CD4-positive, alpha-beta memory T cell (primary cell): Measurements from ENCODE around the gene SSTR1. TPM values are rescaled to one million over a fixed set of nuclear protein-coding genes. Genes with fewer than 3 reads are reported as not detected.

ENCODE experiments used
- CTCF ChIA-PET: fragments of 350-600 bp; sonication (Branson Sonifier 250); formaldehyde crosslinking; loops from one replicate; lab custom pipeline; 2021; ENCODE audit warnings: inconsistent platforms; ENCODE audit not compliant: partially characterized antibody; lab: Charles Lee
- POLR2A ChIA-PET: fragments of 350-600 bp; sonication (Branson Sonifier 250); formaldehyde crosslinking; loops from one replicate; lab custom pipeline; 2021; ENCODE audit not compliant: partially characterized antibody; lab: Charles Lee
- DNase-seq, 5 donors: peaks; one replicate each; pipeline versions ENCODE4 v3.0.0 to v3.0.0-alpha.2; 2020 to 2022; ENCODE audit warnings: mixed read lengths in 1 of 5
- H3K27ac ChIP-seq: one replicate; pipeline ENCODE4 v1.7.0; 2013; ENCODE audit warnings: low read depth, low read length
- H3K27me3 ChIP-seq: 2 replicates; pipeline ENCODE4 v1.7.0; 2013; ENCODE audit warnings: mild to moderate bottlenecking, low read length, moderate library complexity; ENCODE audit not compliant: insufficient read depth
- H3K36me3 ChIP-seq: 2 replicates; pipeline ENCODE4 v1.7.0; 2013; ENCODE audit warnings: mild to moderate bottlenecking, low read length, moderate library complexity; ENCODE audit not compliant: insufficient read depth
- H3K4me1 ChIP-seq: 2 replicates; pipeline ENCODE4 v1.7.0; 2013; ENCODE audit warnings: mild to moderate bottlenecking, low read length, moderate library complexity; ENCODE audit not compliant: insufficient read depth
- H3K4me3 ChIP-seq, 2 donors: one replicate each; pipeline ENCODE4 v1.7.0; 2013; ENCODE audit warnings: low read length in 2 of 2, mild to moderate bottlenecking in 1 of 2
- H3K9me3 ChIP-seq, 2 donors: one replicate each; pipeline ENCODE4 v1.7.0; 2013; ENCODE audit warnings: low read length in 2 of 2, control low read depth in 1 of 2; ENCODE audit not compliant: control insufficient read depth in 1 of 2
- H3K27ac Mint-ChIP-seq, 7 donors: one replicate each; pipeline ENCODE4 v1.8.0; 2020 to 2021; ENCODE audit warnings: mixed read lengths in 7 of 7, mild to moderate bottlenecking in 6 of 7, inconsistent platforms in 3 of 7, moderate library complexity in 3 of 7
- H3K27me3 Mint-ChIP-seq, 2 donors: one replicate each; pipeline ENCODE4 v1.8.0; 2020 to 2021; ENCODE audit warnings: mixed read lengths in 2 of 2
- H3K36me3 Mint-ChIP-seq, 2 donors: one replicate each; pipeline ENCODE4 v1.8.0; 2020 to 2021; ENCODE audit warnings: mixed read lengths in 2 of 2, inconsistent platforms in 1 of 2, mild to moderate bottlenecking in 1 of 2
- H3K4me1 Mint-ChIP-seq, 4 donors: one replicate each; pipeline ENCODE4 v1.8.0; 2020 to 2021; ENCODE audit warnings: mixed read lengths in 4 of 4, mild to moderate bottlenecking in 1 of 4
- H3K4me3 Mint-ChIP-seq, 8 donors: one replicate each; pipeline ENCODE4 v1.8.0; 2020 to 2021; ENCODE audit warnings: mixed read lengths in 8 of 8, mild to moderate bottlenecking in 7 of 8, moderate library complexity in 6 of 8, inconsistent platforms in 3 of 8
- H3K9me3 Mint-ChIP-seq, 8 donors: one replicate each; pipeline ENCODE4 v1.8.0; 2020 to 2021; ENCODE audit warnings: mixed read lengths in 8 of 8, mild to moderate bottlenecking in 5 of 8, inconsistent platforms in 3 of 8, moderate library complexity in 1 of 8
- intact Hi-C: fragments of 100-400 bp; cut with micrococcal nuclease; formaldehyde crosslinking; loops from one replicate; pipeline ENCODE4 v1.15.1; 2023
- polyA plus RNA-seq, 2 donors: library from polyadenylated mRNA; unstranded; fragments of 300-500 nt; fragmentation: Illumina TruSeq; gene quantifications; one replicate each; pipeline ENCODE4 v1.2.3, GENCODE V29; 2021
- total RNA-seq, 2 experiments: library from RNA; stranded (reverse); gene quantifications; one replicate each; pipeline ENCODE4 v1.2.3, GENCODE V29; 2021

SSTR1 gene
- total and polyA plus RNA-seq, 4 experiments from 2014 or later: not detected

- H3K36me3 Mint-ChIP-seq: no peaks in the 10 kb centered on the region
- Histone ChIP-seq H3K36me3 (no peaks in the 10 kb centered on the region), H3K9me3 (no peaks in the 10 kb centered on the region), H3K27ac (no peak overlapping the region), H3K4me3 (no peak overlapping the region), H3K4me1 (peaks cover 10% of the 10 kb centered on the region), H3K27me3 (peaks cover 4% of the 10 kb centered on the region)
- peaks cover 43 to 46% of the 10 kb centered on the region in 2 donors for H3K27me3 Mint-ChIP-seq
- DNase-seq: no peak
- peak overlapping the region in 4 of 8 donors; percentile 1 to 81 (median 4) for H3K4me3 Mint-ChIP-seq
- peaks cover 22 to 41% (median 25%) of the 10 kb centered on the region in 4 donors for H3K4me1 Mint-ChIP-seq
- POLR2A ChIA-PET: no interaction called here
- CTCF ChIA-PET: no interaction called here
- H3K27ac Mint-ChIP-seq: no peak overlapping the region
- intact Hi-C loops: no loop called here
- peaks cover 0 to 10% (median 4%) of the 10 kb centered on the region in 8 donors for H3K9me3 Mint-ChIP-seq
These were observed 348 bp upstream of the SSTR1 start for GRCh38 chr14:38207377-38207735.

GRCh38 chr14:38208618-38209562, 1.2 kb downstream of the SSTR1 start:
- ChIA-PET CTCF (no interaction called here), POLR2A (no interaction called here)
- Mint-ChIP-seq H3K27me3 (peaks cover 50 to 54% of the 10 kb centered on the region in 2 donors), H3K27ac (peak overlapping the region in 1 of 7 donors; percentile 16), H3K4me3 (peak overlapping the region; percentile 40 to 81 (median 70)), H3K9me3 (peaks cover 0 to 10% (median 4%) of the 10 kb centered on the region in 8 donors), H3K36me3 (no peaks in the 10 kb centered on the region), H3K4me1 (peaks cover 22 to 41% (median 25%) of the 10 kb centered on the region in 4 donors)
- H3K9me3 ChIP-seq: no peaks in the 10 kb centered on the region
- H3K27me3 ChIP-seq: peaks cover 4% of the 10 kb centered on the region
- peaks cover 10% of the 10 kb centered on the region for H3K4me1 ChIP-seq
- intact Hi-C loops: no loop called here
- no peak for DNase-seq
- no peaks in the 10 kb centered on the region for H3K36me3 ChIP-seq
- H3K27ac ChIP-seq: no peak overlapping the region
- no peak overlapping the region for H3K4me3 ChIP-seq

- intact Hi-C loops: no loop called here
- Histone ChIP-seq H3K4me1 (peaks cover 10% of the 10 kb centered on the region), H3K9me3 (no peaks in the 10 kb centered on the region), H3K36me3 (no peaks in the 10 kb centered on the region), H3K27me3 (peaks cover 4% of the 10 kb centered on the region), H3K27ac (no peak overlapping the region), H3K4me3 (no peak overlapping the region)
- ChIA-PET POLR2A (no interaction called here), CTCF (no interaction called here)
- peaks cover 50 to 55% of the 10 kb centered on the region in 2 donors for H3K27me3 Mint-ChIP-seq
- no peaks in the 10 kb centered on the region for H3K36me3 Mint-ChIP-seq
- peak overlapping the region in 5 of 8 donors; percentile 26 to 74 (median 67) for H3K4me3 Mint-ChIP-seq
- H3K4me1 Mint-ChIP-seq: peaks cover 22 to 41% (median 25%) of the 10 kb centered on the region in 4 donors
- peaks cover 0 to 10% (median 4%) of the 10 kb centered on the region in 8 donors for H3K9me3 Mint-ChIP-seq
- no peak overlapping the region for H3K27ac Mint-ChIP-seq
- DNase-seq: no peak
These were observed 2.2 kb downstream of the SSTR1 start for GRCh38 chr14:38209572-38210557.

- DNase-seq: no peak
- H3K4me3 ChIP-seq: no peak overlapping the region
- H3K36me3 ChIP-seq: no peaks in the 10 kb centered on the region
- no peaks in the 10 kb centered on the region for H3K9me3 ChIP-seq
- intact Hi-C loops: no loop called here
- peaks cover 49 to 55% of the 10 kb centered on the region in 2 donors for H3K27me3 Mint-ChIP-seq
- H3K27me3 ChIP-seq: peaks cover 4% of the 10 kb centered on the region
- no peak overlapping the region for H3K27ac ChIP-seq
- H3K4me1 Mint-ChIP-seq: peaks cover 22 to 41% (median 25%) of the 10 kb centered on the region in 4 donors
- H3K9me3 Mint-ChIP-seq: peaks cover 0 to 10% (median 4%) of the 10 kb centered on the region in 8 donors
- H3K27ac Mint-ChIP-seq: no peak overlapping the region
- H3K4me3 Mint-ChIP-seq: peak overlapping the region in 5 of 8 donors; percentile 26 to 74 (median 70)
- no peaks in the 10 kb centered on the region for H3K36me3 Mint-ChIP-seq
- ChIA-PET POLR2A (no interaction called here), CTCF (no interaction called here)
- peaks cover 10% of the 10 kb centered on the region for H3K4me1 ChIP-seq
These were observed 3.0 kb downstream of the SSTR1 start for GRCh38 chr14:38210587-38211216.

- H3K4me3 Mint-ChIP-seq: peak overlapping the region in 4 of 8 donors; percentile 26 to 70 (median 38)
- DNase-seq: no peak
- peaks cover 22 to 41% (median 25%) of the 10 kb centered on the region in 4 donors for H3K4me1 Mint-ChIP-seq
- peaks cover 10% of the 10 kb centered on the region for H3K4me1 ChIP-seq
- no peak overlapping the region for H3K27ac ChIP-seq
- H3K27ac Mint-ChIP-seq: no peak overlapping the region
- no peak overlapping the region for H3K4me3 ChIP-seq
- POLR2A ChIA-PET: no interaction called here
- H3K36me3 ChIP-seq: no peaks in the 10 kb centered on the region
- intact Hi-C loops: no loop called here
- H3K36me3 Mint-ChIP-seq: no peaks in the 10 kb centered on the region
- CTCF ChIA-PET: no interaction called here
- peaks cover 0 to 8% (median 3%) of the 10 kb centered on the region in 8 donors for H3K9me3 Mint-ChIP-seq
- H3K27me3 Mint-ChIP-seq: peaks cover 49 to 51% of the 10 kb centered on the region in 2 donors
- H3K9me3 ChIP-seq: no peaks in the 10 kb centered on the region
- H3K27me3 ChIP-seq: peaks cover 4% of the 10 kb centered on the region
These were observed 3.6 kb downstream of the SSTR1 start for GRCh38 chr14:38211255-38211735.

GRCh38 chr14:38212111-38212510, 4.4 kb downstream of the SSTR1 start:
- Mint-ChIP-seq H3K27ac (no peak overlapping the region), H3K4me3 (peak overlapping the region in 3 of 8 donors; percentile 7 to 31 (median 16)), H3K36me3 (no peaks in the 10 kb centered on the region), H3K4me1 (peaks cover 22 to 41% (median 25%) of the 10 kb centered on the region in 4 donors), H3K27me3 (peaks cover 42 to 47% of the 10 kb centered on the region in 2 donors), H3K9me3 (peaks cover 0 to 4% (median under 1%) of the 10 kb centered on the region in 8 donors)
- intact Hi-C loops: no loop called here
- H3K4me3 ChIP-seq: no peak overlapping the region
- peaks cover 10% of the 10 kb centered on the region for H3K4me1 ChIP-seq
- CTCF ChIA-PET: no interaction called here
- no peak overlapping the region for H3K27ac ChIP-seq
- no peak for DNase-seq
- peaks cover 4% of the 10 kb centered on the region for H3K27me3 ChIP-seq
- H3K36me3 ChIP-seq: no peaks in the 10 kb centered on the region
- H3K9me3 ChIP-seq: no peaks in the 10 kb centered on the region
- POLR2A ChIA-PET: no interaction called here
